WI38 (cell line): Measurements from ENCODE around the gene PLD1.
"Not testable (repeated sequence)": the region's sequence is repeated elsewhere in the genome, so short reads cannot be mapped to it uniquely, and the experiment has no call there.

Source experiments
- H3K4me3 ChIP-seq: 2 replicates; pipeline ENCODE4 v1.5.1; 2011; ENCODE audit warnings: low read depth, mild to moderate bottlenecking, control low read depth, low read length
- TF ChIP-seq, protein P1 (sequence below): IDR thresholded peaks from 2 replicates; pipeline ENCODE4 v1.5.1; 2012; ENCODE audit warnings: low read depth, mild to moderate bottlenecking, control low read depth, low read length

PLD1 gene, protein sequence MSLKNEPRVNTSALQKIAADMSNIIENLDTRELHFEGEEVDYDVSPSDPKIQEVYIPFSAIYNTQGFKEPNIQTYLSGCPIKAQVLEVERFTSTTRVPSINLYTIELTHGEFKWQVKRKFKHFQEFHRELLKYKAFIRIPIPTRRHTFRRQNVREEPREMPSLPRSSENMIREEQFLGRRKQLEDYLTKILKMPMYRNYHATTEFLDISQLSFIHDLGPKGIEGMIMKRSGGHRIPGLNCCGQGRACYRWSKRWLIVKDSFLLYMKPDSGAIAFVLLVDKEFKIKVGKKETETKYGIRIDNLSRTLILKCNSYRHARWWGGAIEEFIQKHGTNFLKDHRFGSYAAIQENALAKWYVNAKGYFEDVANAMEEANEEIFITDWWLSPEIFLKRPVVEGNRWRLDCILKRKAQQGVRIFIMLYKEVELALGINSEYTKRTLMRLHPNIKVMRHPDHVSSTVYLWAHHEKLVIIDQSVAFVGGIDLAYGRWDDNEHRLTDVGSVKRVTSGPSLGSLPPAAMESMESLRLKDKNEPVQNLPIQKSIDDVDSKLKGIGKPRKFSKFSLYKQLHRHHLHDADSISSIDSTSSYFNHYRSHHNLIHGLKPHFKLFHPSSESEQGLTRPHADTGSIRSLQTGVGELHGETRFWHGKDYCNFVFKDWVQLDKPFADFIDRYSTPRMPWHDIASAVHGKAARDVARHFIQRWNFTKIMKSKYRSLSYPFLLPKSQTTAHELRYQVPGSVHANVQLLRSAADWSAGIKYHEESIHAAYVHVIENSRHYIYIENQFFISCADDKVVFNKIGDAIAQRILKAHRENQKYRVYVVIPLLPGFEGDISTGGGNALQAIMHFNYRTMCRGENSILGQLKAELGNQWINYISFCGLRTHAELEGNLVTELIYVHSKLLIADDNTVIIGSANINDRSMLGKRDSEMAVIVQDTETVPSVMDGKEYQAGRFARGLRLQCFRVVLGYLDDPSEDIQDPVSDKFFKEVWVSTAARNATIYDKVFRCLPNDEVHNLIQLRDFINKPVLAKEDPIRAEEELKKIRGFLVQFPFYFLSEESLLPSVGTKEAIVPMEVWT

DNA sequence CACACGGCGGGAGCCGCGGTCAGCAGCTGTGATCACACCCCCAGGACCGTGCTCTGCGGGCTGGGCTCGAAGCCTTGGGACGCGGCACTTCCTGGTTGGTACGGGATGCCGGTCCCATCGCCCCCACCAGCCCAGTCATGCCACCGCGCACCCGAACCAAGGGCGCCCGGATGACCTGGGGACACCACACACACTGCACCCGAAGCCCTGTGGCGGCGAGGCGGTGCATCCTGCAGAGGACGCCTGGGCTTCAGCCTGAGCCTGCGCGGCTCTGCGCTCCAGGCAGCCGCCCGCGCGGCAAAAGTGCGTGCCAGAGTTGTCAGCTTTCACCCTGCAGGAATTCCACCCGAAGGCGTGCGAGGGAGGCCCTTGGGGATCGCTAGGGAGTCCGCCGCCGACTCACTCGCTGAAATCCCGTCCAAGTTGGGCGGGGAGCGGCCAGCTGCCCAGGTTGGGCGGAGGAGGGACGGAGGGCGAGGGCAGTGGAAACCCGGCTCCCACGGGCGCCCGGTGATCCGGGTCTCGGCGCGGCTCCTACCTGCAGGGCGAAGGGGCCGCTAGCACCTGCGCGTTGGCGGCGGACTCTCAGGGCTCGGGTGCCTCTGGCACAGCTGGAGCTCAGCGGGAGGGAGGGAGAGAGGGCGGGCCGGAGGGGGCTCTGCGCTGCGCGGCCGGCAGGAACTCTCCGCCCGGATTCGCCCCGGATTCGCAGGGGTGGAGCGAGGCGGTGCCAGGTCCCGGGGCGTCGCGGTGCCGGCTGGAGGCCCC, at the start of gene PLD1:
TSS of gene PLD1 (minus strand) at position 623 of the 768 bp plus-strand sequence. CDS start 72,432 bp downstream, outside the sequence.
- TF ChIP-seq, protein P1, sequence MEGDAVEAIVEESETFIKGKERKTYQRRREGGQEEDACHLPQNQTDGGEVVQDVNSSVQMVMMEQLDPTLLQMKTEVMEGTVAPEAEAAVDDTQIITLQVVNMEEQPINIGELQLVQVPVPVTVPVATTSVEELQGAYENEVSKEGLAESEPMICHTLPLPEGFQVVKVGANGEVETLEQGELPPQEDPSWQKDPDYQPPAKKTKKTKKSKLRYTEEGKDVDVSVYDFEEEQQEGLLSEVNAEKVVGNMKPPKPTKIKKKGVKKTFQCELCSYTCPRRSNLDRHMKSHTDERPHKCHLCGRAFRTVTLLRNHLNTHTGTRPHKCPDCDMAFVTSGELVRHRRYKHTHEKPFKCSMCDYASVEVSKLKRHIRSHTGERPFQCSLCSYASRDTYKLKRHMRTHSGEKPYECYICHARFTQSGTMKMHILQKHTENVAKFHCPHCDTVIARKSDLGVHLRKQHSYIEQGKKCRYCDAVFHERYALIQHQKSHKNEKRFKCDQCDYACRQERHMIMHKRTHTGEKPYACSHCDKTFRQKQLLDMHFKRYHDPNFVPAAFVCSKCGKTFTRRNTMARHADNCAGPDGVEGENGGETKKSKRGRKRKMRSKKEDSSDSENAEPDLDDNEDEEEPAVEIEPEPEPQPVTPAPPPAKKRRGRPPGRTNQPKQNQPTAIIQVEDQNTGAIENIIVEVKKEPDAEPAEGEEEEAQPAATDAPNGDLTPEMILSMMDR, result no peak
- peak within 1 kb of the TSS; percentile 74 for H3K4me3 ChIP-seq

DNA sequence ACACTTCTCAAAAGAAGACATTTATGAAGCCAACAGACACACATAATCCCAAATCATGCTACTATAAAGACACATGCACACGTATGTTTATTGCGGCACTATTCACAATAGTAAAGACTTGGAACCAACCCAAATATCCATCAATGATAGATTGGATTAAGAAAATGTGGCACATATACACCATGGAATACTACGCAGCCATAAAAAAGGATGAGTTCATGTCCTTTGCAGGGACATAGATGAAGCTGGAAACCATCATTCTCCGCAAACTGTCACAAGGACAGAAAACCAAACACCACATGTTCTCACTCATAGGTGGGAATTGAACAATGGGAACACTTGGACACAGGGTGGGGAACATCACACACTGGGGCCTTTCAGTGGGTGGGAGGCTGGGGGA, 48.5 kb upstream of the PLD1 start:
- not testable (repeated sequence) for H3K4me3 ChIP-seq

DNA sequence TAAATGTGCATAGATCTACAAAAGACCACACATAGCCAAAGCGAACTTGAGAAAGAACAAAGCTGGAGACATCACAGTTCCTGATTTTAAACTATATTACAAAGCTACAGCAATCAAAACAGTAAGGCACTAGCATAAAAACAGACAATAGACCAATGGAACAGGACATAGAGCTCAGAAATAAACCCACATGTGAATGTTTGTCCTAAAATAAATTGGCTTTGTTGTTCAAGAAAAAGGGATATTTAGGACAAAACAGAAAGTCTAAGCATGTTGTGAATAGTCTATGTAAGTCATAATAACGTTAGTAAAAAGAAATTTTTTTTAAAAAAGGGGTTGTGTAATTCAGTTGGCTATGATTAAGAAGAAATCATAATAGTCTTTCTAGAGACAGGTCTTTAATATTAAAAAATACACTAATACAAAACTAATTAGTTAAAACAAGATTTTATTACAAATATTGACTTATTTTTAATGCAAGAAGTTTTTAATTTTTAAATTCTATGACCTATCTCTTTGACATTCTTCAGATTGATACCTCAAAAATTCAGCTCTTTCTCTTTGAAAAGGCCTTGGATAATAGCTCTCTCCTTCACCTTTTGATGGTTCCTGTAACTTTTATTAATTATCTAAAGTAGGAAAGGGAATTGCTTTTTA, 44.5 kb upstream of the PLD1 start:
- H3K4me3 ChIP-seq, result no peak overlapping the region

DNA sequence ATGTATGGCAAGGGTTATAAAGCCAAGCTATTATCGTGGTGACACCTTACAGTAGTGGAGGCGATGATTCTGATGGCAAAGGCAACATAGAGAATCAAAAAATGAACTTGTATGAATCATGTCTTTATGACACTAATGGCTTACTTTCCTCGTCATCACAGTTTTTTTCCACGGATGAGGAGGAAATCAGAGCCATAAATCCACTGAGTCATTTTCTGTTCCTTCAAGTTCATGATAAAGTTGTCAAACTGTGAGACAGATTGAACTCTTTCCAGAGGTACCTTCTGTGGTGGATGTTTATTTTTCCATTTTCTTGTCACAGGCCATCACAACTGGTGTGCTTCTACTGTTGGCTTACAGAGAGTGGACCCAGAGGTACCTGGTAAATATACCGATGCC, 41.4 kb upstream of the PLD1 start:
- H3K4me3 ChIP-seq, result no peak overlapping the region
- TF ChIP-seq, protein P1, result no peak

More for the DNA sequence above, 44.5 kb upstream of the PLD1 start:
- TF ChIP-seq, protein P1, result no peak

DNA sequence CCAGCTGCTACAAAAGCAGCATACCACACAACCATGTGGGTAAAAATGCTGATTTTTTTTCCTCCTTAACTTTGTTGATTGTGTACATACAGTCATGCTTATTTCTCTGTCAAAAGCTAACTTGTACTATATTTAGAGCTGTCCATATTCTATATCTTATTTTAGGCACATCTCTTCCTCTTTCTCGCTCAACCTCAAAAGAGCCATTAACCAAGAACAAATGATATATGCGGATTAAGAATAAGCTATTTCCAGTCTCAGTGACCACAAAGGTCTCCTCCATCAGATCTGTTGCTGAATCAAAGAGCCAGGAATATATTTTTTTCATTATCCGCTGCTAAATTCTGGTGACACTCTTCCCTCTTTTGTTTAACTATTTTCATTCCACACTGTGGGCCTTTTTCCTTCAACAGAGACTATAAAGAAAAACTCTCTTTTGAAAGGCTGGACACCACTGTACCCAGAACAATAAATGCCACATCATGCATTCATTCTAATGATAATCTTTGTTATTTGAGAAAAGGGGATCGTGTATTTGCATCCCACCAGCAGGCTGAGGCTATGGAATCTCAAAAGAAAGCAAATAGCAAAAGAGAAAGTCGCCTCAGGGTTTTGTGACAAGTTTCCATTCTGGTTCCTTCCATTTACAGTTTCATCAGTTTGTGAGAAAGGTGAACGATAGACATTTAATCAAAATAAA, 40.8 kb upstream of the PLD1 start:
- H3K4me3 ChIP-seq, result no peak overlapping the region
- TF ChIP-seq, protein P1, result no peak

DNA sequence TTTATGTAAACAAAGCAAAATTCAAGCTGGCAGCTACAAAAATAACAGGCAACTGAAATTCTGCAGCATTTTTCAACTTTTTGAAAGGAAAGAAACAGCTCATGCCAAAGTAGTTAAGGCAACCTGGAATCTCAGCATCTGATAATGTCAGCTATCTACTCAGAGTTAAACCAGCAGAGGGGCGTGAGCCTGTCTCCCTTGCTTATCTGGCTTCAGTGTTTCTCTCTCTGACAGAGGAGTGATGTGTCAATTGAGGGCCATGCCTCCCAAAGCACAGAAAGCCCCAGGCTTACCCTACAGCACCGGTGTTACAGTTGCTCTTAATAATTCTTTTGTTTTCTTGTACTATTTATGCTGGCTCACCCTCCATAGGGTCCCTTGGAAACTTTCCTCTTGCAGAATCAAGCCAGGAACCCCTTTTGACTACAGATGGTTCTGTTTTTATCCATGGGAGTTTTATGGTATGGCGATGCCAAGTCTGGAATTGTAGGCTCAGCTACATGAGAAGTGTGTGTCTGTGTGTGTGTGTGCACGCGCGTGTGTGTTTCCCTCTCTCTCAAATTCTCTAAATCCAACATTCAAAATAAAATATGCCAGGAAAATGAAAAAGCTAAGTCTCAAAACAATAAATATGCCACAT, 40.2 kb upstream of the PLD1 start:
- no peak overlapping the region for H3K4me3 ChIP-seq
- TF ChIP-seq, protein P1, result no peak
